A204.1 (cell line): ENCODE results near the gene RABL6.
"Not testable (repeated sequence)": the region's sequence is repeated elsewhere in the genome, so short reads cannot be mapped to it uniquely, and the experiment has no call there.

Source experiments
- FAIRE-seq: peaks from 2 replicates; lab custom pipeline; 2012; peaks lifted over from hg19 to GRCh38; lab: Jason Lieb, UNC

Gene RABL6

DNA sequence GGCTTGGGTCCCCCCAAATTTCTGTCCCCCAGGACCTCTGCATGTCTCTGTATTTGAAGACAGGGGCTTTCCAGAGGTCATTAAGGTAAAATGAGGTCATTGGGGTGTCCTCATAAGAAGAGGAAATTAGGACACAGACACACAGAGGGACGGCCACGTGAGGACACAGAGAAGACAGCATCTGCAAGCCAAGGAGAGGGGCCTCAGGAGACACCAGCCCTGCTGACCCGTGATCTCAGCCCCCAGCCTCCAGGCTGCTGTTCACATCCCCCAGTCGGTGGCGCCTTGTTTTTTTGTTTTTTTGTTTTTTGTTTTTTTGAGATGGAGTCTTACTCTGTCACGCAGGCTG is 12.8 kb upstream of the RABL6 start:
- no peak for FAIRE-seq

DNA sequence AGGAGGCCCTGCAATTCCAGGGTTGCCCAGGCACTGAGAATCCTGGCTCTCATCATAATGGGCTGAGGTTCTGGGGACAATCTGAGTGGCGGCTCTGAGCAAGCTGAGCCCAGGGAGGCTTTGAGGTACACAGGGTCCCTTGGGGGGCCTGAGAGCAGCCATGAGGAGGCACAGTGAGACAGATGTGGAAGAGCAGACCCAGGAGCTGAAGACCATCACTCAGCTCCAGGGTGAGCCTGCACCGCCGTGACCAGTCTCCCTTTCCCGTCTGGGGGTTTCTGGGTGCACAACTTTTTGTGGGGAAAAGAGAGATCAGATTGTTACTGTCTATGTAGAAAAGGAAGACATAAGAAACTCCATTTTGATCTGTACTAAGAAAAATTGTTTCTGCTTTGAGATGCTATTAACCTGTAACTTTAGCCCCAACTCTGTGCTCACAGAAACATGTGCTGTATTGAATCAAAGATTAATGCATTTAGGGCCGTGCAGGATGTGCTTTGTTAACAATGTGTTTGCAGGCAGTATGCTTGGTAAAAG is 11.4 kb upstream of the RABL6 start, which contains the start of gene CCDC183:
TSS of gene CCDC183 (plus strand) at position 101 of the 537 bp plus-strand sequence. CDS start at position 161, 60 bp downstream.
- FAIRE-seq = no peak

DNA sequence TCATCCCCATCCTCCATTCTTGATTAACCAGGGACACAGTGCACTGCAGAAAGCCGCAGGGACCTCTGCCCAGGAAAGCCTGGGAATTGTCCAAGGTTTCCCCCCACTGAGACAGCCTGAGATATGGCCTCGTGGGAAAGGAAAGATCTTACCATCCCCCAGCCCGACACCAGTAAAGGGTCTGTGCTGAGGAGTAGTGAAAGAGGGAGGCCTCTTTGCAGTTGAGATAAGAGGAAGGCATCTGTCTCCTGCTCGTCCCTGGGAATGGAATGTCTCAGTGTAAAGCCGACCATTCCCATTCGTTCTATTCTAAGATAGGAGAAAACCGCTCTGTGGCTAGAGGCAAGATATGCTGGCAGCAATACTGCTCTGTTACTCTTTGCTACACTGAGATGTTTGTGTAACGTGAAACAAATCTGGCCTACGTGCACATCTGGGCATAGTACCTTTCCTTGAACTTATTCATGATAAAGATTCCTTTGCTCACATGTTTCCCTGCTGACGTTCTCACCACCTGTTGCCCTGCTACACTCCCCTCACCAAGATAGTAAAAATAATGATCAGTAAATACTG is 10.9 kb upstream of the RABL6 start:
- not testable (repeated sequence) for FAIRE-seq

DNA sequence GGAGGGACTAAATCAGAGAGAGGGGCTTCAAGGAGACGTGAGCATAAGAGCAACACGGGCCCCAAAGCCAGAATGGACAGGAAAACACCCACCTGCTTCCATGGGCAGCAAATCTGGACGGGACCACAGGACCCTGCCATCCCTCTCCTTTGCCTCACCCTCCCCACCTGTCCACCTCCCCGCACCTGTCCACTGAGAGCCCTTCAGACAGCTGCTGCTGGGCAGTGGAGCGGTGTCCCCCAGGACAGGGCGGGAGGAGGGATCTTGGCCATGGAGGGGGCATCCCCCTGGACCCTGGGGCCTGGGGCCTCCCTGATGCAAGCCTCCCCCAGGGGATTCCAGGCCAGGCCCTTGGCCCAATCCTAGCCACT is 9.1 kb upstream of the RABL6 start:
- FAIRE-seq = no peak

DNA sequence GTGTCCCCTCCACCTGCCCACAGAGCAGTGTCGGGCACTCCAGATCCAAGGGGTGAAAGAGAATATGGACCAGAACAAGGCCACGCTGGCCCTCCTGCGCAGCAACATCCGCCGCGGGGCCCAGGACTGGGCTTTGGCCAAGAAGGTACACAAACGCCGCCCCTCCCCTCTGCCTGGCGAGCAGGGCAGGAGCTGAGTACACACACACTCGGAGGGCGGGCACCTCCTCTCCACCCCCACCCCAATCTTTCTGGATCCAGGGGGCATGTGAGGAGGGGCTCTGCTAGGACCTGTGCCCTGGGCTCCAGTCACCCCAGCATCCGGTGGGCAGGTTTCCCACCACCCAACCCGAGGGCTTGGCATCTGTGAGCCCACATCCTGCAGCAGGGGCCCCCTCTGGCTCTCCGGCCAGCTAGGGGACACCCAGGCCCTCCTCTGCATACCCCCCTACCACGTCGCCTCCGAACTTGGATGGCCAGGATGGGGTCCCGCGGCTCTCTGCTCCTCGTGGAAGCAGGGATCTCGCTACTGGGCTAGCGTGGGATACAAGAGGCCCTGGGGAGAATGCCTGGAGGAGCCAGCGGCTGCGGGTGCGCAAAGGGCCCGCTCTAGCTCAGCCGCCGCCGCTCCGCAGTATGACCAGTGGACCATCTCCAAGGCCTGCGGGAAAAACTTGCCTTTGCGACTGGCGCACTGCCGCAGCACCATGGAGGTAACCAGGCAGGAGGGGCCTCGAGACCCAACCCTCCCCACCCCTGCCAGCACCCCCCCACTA is 8.5 kb upstream of the RABL6 start:
- no peak for FAIRE-seq

DNA sequence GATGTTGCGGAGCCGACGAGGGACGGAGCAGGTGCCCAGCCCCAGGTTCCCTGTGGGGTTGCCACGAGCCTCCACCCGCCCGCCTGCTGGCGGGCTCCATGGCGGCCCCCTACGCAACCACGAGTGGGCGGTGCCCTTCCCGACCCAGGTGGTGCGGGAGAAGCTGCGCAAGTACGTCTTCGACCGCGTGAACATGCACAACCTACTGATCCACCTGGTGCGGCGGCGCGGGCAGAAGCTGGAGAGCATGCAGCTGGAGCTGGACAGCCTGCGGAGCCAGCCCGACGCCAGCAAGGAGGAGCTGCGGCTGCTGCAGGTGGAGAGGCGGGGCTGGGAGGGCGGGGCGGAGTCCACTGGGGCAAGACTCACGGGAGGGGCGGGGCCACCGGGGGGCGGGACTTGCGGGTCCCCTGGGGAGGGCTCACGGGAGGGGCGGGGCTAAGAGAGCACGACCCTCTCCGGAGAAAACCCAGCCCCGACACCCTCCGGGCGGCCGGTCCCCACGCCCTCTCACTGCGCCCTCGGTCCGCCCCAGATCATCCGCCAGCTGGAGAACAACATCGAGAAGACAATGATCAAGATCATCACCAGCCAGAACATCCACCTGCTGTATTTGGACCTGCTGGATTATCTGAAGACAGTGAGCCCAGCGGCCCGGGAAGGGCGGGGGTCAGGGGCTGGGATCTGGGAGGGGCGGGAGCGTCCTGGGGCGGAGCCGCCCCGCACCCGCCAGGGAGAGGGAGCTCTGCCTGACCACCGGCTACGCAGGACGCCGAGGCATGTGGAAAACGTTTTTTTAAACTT is 7.7 kb upstream of the RABL6 start:
- FAIRE-seq = no peak

DNA sequence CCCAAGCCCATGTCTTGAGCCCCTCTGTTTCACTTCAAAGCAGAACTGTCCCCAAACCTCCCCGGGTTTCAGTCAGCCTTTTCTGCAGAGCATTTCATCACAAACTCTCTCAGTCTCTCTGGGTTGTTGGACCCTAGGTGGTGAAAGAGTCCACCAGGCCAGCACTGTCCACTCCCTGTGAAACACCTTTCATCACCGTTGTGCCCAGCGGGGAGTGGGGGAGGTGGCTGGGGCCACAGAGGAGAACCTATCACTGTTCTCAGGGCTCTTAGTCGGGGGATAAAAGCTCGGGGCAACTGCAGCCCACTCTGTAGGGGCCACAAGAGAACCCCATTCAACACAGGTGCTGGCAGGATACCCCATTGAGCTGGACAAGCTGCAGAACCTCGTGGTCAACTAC is 5.4 kb upstream of the RABL6 start:
- no peak for FAIRE-seq

DNA sequence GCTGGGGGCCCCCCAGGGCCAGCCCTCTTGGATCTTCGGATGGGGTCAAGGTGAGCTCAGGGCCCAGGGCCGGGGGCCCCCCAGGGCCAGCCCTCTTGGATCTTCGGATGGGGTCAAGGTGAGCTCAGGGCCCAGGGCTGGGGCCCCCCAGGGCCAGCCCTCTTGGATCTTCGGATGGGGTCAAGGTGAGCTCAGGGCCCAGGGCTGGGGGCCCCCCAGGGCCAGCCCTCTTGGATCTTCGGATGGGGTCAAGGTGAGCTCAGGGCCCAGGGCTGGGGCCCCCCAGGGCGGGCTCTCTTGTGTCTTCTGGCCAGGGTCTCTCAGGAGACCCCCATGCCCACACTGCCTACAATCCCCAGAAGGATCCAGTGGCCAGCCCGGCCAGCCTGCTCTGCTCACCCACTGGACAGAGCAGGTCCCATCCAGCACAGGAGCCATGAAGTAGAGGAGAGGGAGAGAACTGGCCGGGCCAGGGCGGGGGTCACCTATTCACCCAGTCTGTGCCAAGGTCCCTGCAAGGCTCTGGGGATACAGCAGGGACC is 4.7 kb upstream of the RABL6 start:
- FAIRE-seq = not testable (repeated sequence)

DNA sequence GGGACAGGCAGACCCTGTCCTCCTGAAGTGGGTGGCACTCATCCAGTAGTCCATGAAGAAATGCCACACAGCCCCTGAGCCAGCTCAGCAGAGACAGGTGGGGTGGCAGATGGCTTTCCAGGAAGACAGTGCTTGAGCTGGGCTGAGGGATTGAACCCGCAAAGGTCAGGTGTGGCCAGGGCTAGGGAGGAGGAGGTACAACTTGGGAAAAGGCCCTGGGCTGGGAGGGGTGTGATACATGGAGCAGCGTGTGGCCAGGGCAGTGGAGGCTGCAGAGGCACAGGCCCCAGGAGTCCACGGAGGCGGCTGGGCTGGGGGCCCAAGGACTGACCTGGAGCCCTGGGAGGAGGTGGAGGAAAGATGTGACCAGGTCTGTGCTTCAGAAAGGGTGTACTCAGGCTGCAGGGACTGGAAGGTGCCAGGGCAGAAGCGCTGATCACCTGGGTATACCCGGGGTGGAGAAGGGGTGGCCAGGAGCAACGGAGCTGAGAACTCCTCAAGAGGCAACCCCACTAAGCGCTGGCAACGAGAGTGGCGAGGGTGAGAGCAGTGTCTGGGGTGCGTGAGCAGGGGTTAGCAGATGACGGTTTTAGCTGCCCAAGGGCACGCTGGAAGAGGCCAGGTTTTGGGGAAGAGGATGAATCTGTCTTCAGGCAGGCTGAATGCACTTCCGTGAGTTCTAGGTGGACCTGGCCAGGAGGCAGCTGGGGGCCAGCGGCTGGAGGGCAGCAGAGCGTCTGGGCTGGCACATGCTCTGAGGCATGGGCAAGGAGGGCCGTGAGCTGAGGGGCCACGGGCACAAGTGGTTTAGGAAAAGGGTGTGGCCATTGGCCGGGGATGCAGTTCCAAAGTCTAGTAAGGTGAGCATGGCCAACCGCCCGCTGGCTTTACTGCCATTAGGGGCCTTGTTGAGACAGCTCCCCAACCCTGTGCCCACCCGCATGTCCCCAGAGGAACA is 3.9 kb upstream of the RABL6 start:
- no peak for FAIRE-seq

DNA sequence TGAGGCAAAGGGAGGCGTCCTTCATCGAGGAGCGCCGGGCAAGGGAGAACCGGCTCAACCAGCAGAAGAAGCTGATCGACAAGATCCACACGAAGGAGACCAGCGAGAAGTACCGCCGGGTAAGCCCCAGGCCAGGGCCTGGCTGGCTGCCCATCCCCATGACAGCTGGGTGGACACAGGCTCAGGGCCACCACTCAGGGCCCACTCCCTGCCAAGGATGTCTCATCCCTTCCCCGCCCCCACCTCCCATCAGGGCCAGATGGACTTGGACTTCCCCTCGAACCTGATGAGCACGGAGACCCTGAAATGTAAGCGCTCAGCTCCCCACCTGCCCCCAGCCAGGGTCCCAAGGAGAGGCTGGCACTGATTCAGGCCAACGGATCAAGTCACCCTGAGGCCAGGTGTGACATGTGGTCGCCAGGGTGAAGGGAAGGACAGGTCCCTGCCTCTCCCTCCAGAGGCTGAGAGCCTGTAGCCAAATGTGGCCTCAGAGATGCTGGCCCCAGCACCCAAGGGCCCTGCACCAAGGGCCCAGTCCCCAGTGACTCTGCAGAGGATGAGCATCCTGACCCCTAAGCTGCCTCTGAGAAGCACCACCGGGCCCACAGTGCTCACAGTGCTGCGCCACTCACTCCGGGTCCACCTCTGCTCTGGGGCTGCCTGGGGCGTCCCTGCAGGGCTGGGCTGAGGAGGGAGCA is 3.1 kb upstream of the RABL6 start:
- FAIRE-seq = no peak

DNA sequence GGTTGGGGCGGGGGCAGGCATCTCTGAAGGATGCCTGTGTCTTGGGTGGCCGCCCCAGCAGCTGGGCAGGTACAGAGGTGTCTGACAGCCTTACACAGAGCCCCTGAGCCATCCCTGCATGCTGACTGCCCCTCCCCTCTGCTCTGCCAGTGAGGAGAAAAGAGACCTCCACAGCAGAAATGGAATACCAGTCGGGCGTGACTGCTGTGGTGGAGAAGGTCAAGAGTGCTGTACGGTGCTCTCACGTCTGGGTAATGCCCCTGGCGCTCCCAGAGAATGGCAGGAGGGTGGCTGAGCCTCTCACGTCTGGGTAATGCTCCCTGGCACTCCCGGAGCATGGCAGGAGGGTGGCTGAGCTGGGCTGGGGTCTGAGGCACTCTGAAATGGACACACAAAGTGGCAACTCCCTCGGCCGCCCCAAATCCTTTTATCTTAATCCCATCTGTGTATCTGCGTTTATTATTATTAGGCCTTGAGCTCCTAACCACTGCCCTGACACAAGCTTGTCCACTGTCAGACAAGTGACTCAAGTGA is 2.5 kb upstream of the RABL6 start:
- FAIRE-seq = no peak

DNA sequence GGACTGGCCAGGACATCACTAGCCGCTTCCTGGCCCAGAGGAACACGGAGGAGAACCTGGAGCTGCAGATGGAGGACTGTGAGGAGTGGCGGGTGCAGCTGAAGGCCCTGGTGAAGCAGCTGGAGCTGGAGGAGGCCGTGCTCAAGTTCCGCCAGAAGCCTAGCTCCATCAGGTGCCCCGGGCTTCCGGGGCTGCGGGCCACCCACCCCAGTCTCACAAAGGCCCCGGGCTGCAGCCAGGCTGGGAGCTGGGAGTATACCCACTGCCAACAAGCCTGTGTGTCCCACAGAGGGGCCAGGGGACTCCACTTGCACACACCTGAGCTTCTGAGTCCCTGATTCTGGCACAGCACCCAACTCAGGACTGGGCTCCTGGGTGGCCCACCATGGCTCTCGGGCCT is 1.7 kb upstream of the RABL6 start:
- no peak for FAIRE-seq

DNA sequence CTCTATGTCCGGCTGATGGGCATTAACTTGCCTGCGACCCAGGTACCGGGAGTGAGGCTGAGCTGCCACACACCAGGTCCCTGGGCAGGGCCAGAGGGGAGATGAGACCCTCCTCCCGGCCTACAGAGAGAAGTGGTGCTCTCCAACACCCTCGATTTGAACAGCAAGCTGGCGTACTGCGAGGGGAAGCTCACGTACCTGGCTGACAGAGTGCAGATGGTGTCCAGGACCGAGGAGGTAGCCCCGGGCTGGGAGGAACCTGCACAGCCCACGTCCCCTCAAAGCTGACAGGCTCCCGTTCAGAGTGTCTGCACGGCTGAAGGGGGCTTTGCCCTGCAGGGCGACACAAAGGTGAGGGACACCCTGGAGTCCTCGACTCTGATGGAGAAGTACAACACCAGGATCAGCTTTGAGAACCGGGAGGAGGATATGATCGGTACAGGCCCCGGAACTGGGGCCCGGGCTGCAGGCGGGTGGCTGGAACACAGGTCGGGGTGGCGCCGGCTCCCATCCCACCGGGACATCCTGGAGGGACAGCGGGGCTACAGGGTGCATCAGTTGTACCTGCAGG is 1.0 kb upstream of the RABL6 start:
- no peak for FAIRE-seq

DNA sequence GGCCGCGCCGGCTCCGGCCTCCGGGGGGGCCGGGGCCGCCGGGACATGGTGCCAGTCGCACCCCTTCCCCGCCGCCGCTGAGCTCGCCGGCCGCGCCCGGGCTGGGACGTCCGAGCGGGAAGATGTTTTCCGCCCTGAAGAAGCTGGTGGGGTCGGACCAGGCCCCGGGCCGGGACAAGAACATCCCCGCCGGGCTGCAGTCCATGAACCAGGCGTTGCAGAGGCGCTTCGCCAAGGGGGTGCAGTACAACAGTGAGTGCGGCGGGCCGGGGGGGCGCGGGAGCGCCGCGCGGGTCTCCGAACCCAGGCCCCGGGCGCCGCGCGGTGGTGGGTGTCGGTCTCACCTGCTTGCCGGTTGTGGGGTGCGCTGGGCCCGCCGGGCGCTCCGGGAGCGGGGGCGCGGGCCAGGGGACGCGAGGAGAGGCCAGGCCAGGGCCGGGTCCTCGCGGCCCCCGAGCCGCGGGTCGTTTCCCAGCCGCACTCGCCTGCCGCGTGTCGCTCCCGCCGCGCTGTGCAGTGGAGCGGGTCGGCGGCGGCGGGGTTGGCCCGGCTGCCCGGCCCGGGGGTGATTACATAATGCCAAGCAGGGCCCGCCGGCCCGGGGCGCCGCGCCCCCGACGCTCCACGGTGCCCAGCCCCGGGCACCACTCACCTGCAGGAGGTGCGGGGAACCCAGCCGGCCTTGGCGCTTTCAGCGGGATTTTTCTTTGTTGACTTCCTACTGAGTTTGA is 492 bp downstream of the RABL6 start:
- no peak for FAIRE-seq

DNA sequence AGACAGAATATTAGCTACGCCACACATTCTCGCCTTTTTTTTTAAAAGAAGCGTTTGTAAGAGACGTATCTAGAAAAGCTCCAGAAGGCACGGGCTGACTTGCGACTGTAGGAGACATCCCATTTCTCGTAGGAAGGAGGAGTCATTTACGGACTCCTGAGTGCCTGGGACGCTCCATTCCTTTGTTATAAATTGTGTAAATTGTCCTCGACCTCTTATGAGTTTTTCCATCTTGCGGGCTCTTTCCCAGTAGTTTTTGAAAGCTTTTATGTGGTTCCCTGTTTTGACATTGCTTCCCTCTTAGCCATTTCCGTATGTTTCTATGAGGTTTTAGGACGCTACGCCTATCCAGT is 1.0 kb downstream of the RABL6 start:
- FAIRE-seq = no peak

DNA sequence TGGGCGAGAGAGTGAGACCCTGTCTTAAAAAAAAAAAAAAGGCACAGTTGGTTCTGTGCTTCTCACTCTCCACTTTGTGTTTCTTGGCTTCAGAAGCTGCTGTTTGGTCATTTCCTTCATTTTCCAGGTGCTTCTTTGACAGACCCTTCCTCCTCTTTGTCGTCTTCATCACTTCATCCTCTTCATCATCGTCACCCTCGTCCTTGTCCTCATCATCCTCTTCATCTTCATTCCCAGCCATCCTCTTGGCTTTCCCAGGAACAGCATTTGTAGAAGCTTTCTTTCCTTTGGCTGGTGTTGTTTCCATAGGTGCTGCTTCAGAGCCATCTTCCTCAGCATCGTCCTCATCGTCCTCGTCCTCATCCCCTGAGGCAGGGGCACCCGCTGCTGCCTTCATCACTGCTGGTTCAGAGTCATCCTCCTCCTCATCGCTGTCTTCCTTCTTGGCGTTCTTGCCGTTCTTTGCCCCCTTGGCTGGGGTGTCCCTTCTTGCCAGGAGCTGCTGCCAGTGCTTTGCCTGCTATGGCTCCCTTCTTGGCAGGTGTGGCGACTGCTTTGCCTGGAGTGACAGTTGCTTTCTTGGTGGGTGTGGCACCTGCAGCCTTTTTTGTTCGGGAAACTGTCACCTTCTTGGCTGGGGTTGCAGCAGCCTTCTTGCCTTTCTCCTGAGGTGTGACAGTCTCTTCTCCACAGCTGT is 7.1 kb downstream of the RABL6 start:
- FAIRE-seq = no peak

DNA sequence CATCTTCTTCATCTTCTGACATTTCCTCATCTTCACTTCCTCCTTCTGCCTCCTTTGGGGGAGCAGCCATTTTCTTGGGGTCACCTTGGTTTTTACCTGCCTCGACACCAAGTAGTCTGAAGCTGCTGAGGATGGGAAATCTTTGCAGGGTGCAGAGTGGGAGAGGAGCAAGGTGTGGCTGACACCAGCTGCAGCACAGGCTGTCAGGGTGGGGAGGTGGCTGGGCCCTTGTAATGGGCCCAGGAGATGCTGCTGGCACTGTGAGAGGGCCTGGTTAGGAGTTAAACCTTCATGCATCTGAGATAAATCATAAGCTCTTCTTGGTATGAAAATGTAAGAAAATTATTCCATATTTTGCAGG is 7.7 kb downstream of the RABL6 start:
- FAIRE-seq = no peak

DNA sequence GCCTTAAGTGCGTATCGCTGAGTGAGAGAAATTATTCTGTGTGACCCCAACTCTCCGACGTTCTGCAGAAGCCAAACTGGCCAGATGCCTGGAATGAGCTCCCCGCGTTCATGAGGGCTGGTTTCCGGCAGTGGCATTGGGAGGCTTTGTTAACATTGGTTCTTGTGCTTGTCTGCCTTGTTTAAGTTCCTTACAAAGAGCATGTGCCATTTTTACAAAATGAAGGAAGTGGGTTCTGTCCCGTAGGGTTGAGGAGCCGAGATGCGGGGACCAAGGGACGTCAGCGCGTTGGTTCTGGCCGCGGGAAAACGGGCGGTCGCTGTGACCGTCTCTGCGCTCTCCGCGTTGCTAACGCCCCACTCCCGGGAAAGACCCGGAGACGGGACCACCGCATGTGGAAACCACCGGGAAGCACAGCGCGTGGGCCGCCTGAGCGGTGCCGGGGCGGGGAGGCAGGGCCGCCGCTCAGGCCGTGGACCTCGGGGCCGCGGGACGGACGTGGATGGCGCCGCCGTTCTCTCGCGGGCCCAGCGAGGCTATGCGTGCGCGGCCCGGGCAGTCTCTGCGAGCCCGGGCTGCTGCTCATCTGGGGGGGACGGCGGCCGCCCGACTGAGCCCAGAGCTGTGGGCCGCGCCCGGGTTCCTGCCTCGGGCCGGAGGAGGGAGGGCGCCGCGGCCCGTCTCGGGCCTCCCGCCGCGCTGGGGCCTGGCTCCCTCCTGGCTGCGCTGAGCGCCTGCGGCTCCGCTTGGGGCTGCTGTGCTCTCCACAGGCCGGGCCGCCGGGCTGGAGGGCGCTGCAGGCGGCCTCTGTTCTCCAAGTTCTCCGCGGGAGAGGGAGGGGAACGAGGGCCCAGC is 13.4 kb downstream of the RABL6 start:
- no peak for FAIRE-seq
